NCI-H460 (cell line): ENCODE measurements around the gene MFSD2B. TPM values are rescaled to one million over a fixed set of nuclear protein-coding genes. Genes with fewer than 3 reads are reported as not detected.
"Not testable (repeated sequence)": the region's sequence is repeated elsewhere in the genome, so short reads cannot be mapped to it uniquely, and the experiment has no call there.

Source experiments
- DNase-seq: peaks from one replicate; pipeline ENCODE4 v3.0.0-alpha.2; 2016; ENCODE audit warnings: low read depth; ENCODE audit errors: extremely low read depth
- polyA plus RNA-seq: library from polyadenylated mRNA; depleted of rRNA; stranded (reverse); fragments of >200 nt; gene quantifications from 2 replicates; pipeline ENCODE4 v1.2.3, GENCODE V29; 2014; cell fraction: nucleus; rRNA removed
- total RNA-seq: library from RNA; depleted of rRNA; stranded (reverse); fragments of >200 nt; shearing (Covaris generic); gene quantifications from 2 replicates; pipeline ENCODE4 v1.2.3, GENCODE V29; 2014; rRNA removed

MFSD2B gene
- 0.17 and 0.63 TPM in 2 replicates for total RNA-seq
- polyA plus RNA-seq, result 0.13 TPM in 1 of 2 replicates, not detected in the other

- no peak for DNase-seq
Observed at GRCh38 chr2:24009680-24010476, at the start of gene MFSD2B. Gene MFSD2B, plus strand, starts transcription at chr2:24010085. Its CDS starts 12 bp downstream, at chr2:24010097.

DNA sequence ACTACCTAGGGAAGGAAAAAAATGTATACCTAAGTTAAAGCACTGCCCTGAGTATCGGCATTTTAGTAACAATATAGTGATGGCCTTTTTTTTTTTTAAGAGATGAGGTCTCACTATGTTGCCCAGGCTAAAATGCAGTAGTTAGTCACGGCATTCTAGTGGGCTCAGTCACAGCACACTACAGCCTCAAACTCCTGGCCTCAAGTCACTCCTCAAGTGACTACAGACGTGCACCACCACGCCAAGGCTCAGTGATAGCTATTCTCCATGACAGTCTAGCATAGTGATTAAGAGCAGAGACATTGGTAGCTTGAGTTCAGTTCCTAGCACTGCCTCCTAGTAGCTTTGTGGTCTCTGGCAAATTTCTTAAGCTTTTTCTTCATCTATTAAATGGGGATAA is 42.0 kb upstream of the MFSD2B start:
- DNase-seq, result no peak

- DNase-seq, result no peak
Observed at GRCh38 chr2:23976883-23977282, 33.0 kb upstream of the MFSD2B start.

GRCh38 chr2:23988371-23988770 is 21.5 kb upstream of the MFSD2B start:
- peak; percentile 31 for DNase-seq

GRCh38 chr2:23992931-23993330 is 17.0 kb upstream of the MFSD2B start:
- DNase-seq, result no peak

DNA sequence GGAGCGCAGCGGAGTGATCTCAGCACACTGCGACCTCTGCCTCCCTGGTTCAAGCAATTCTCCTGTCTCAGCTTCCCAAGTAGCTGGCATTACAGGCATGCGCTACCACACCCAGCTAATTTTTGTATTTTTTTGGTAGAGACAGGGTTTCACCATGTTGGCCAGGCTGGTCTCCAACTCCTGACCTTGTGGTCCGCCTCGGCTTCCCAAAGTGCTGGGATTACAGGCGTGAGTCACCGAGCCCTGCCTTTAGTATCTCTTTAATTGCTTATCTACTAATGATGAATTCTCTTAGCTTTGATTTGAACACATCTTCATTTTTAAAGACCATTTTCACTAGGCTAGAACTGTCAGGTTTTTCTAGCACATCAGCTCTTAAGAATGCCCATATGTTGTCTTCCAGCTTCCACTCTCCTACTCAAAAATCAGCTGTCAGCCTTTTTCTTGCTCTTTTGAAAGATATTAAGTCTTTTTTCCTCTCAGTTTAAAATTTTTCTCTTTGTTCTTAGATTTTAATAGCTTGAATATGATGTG is 16.1 kb upstream of the MFSD2B start:
- DNase-seq, result no peak

DNA sequence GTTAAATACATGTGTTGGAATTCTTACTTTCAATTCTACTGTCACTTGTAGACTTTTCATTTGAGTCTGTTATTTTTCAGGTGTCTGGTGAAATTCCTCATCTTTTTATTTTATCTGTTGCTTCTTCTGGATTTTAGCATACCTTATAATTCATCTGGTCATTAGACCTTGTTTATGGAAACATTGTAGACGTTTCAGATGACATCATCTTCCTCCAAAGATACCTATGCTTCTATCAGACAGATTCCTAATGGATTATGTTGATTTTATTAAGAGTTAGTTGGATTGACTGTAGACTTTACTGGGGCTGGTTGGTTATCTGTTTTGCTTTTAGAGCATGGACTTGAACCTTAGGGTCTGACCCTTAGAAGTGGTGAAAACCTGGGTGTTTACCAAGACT is 15.3 kb upstream of the MFSD2B start:
- no peak for DNase-seq

DNA sequence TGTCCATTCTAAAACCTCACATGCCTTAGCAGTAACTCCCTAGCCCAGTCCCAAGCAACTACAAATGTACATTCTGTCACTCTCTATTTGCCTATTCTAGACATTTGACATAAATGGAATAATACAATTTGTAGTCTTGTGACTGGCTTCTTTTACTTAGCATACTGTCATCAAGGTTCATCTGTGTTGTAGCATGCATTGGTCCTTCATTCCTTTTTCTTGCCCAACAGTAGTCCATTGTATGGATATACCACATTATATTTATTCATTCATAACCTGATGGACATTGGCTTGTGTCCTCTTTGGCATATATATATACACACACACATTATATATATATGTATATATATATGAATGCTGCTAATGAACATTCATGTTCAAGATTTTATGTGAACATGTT is 2.2 kb upstream of the MFSD2B start:
- DNase-seq, result no peak

DNA sequence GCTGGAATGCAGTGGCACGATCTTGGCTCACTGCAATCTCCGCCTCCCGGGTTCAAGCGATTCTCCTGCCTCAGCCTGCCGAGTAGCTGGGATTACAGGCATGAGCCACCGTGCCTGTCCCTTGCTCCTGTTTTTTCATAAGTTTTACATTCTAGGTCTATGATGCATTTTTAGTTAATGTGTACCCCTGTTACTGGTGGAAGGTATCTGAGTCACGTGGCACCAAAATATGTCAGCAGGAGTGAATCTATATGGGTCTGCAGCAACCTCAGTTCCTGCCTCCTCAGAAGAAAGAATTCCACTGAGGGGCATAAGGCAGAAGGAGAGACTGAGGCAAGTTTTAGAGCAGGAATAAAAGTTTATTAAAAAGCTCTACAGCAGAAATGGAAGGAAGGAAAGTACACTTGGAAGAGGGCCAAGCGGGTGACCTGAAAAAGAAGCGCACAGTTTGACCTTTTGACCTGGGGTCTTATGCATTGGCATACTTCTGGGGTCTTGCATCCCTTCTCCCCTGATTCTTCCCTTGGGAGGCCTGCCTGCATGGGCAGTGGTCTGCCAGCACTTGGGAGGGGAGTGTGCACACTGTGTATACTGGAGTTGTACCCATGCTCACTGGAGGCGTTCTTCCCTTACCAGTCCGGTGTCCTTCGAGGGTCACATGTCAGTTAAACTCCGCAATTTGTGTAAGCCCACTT is 1.1 kb upstream of the MFSD2B start:
- DNase-seq, result no peak

- DNase-seq, result no peak
Observed at GRCh38 chr2:24009367-24009679, 562 bp upstream of the MFSD2B start.

GRCh38 chr2:24010477-24011249 is 778 bp downstream of the MFSD2B start:
- DNase-seq, result no peak

DNA sequence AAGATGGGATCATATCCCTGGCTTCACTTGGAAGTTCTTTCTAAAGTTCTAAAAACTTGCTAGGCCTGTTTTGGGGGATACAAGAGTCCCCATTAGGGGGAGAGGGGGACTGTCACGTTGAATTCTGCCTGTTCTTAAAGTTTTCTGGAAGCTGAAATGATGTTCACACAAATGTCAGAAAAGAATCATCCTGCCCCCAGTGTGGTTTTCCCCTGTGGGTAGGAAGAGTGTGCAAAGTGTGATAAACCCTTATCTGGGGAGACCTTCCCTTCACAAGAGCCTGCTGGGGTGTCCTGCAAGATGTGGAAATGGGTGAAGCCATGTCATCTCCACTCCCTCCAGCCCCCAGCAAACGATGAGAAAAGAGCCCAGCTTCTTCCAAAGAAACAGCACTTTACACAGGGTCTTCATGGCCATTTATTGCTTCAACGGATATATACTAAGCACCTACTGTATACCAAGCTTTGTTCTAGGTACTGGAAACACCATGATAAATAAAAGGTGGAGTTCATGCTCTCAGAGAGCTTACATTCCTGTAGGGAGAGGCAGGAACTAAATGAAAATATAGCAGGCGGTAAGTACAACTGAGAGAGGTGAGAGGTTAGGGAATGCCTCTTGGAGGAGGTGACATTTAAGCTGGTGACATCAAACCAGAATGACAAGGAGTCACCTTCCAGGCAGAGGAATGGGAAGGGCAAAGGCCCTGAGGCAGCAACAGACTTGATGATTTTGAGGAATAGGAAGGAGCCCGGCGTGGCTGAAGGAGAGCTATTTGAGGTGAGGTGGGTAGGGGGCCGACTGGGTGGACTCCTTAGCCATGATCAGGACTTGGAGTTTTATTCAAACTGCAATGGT is 1.6 kb downstream of the MFSD2B start:
- no peak for DNase-seq

- DNase-seq, result no peak
Observed at GRCh38 chr2:24012521-24013188, 2.8 kb downstream of the MFSD2B start.

- not testable (repeated sequence) for DNase-seq
Observed at GRCh38 chr2:24014902-24015301, 5.0 kb downstream of the MFSD2B start.

- DNase-seq, result peak; percentile 66
Observed at GRCh38 chr2:24015562-24016375, 5.9 kb downstream of the MFSD2B start.

DNA sequence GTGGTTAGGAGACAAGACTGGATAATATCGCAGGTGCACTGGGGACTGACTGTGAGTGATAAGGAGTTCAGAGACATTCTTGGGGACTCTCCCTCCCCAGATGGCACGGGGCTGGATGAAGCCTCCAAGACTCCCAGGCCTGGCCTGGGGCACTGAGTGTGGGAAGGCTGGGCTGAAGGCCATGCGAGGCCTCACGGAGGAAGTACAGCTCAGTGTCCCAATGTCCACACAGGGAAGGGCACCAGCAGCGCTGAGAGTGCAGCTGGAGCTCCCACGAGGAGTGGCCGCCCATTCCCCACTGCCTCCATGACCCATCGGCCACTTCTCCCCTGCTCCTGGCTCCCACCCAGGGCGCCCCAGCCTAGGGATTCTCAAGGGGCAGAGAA is 6.5 kb downstream of the MFSD2B start:
- DNase-seq, result no peak

DNA sequence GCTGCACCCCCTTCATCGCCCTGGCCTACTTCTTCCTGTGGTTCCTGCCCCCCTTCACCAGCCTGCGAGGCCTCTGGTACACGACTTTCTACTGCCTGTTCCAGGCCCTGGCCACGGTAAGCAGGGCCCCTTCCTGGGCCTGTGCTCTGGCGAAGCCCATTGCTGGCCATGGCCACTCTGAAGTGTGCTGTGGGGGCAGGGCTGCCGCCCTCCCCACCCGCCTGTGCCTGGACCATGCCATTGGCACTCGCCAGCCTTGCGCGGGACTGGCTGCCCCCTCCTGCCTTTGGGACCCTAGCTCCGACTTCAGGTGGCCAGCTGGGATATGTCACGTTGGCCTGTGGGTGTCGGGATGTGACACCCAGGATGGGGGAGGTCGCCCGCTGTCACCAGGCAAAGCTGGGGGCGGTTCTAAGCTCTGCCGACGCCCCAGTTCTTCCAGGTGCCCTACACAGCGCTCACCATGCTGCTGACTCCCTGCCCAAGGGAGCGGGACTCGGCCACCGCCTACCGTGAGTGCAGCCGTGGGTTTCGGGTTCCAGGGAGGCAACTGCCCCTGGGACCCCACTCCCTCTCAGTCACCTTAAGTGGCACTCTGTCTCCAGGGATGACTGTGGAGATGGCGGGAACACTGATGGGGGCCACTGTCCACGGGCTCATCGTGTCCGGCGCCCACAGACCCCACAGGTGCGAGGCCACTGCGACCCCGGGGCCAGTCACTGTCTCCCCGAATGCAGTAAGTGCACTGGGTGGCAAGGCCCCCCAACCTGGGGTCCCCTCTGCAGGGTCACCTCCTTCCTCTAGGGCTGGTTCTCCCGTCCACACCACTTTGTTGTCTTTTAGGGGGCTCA is 7.2 kb downstream of the MFSD2B start:
- DNase-seq, result no peak

DNA sequence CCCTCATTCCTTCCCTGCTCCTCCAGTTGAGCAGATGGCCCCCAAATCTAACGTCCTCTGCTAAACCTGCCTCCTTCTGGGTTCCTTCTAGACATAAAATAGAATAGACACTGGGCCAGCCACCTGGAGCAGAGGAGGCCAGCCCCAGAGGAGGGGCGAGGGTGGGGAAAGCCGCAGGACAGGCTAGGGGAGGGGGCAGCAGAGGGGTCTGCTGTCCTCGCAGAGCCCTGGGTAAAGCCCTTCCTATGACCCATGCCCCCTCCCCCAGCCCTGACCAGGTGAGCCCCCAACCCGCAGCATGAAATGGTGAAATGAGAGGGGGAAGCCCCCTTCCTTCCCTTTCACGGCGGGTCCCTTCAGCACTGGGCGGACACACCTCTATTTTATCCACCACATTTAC is 7.8 kb downstream of the MFSD2B start:
- DNase-seq, result no peak
